Activated CD8-positive, alpha-beta memory T cell treated with anti-CD3 and anti-CD28 coated beads, Interleukin-2, amount 50 U/mL, for 48 hours (primary cell): ENCODE measurements around the gene IGSF5.

Experiments used
- DNase-seq: peaks from one replicate; pipeline ENCODE4 v3.0.0-alpha.2; 2020

Gene IGSF5

GRCh38 chr21:39837861-39838359 is 92.9 kb downstream of the IGSF5 start:
- no peak for DNase-seq

GRCh38 chr21:39840373-39841097 is 95.6 kb downstream of the IGSF5 start:
- no peak for DNase-seq

- DNase-seq: no peak
These were observed 97.9 kb downstream of the IGSF5 start for GRCh38 chr21:39842741-39843459.

- DNase-seq: no peak
These were observed 98.5 kb downstream of the IGSF5 start for GRCh38 chr21:39843483-39843882.

DNA sequence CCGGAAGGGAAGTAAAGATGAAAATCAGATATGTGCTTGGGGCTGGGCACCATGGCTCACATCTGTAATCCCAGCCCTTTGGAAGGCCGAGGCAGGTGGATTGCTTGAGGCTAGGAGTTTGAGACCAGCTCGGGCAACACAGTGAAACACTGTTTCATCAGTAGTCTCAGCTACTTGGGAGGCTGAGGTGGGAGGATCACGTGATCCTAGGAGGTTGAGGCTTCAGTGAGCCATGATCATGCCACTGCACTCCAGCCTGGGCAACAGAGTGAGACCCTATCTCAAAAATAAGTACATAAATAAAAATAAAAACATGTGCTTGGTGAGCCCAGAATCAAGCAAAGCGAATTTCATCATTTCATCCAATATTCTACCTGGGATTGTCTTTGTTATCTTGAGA is 98.9 kb downstream of the IGSF5 start:
- DNase-seq: no peak

- no peak for DNase-seq
These were observed 100.7 kb downstream of the IGSF5 start for GRCh38 chr21:39845571-39846130.

- DNase-seq: no peak
These were observed 102.9 kb downstream of the IGSF5 start for GRCh38 chr21:39847877-39848276.

GRCh38 chr21:39849014-39849655 is 104.2 kb downstream of the IGSF5 start:
- no peak for DNase-seq

- no peak for DNase-seq
These were observed 105.3 kb downstream of the IGSF5 start for GRCh38 chr21:39850333-39850732.

DNA sequence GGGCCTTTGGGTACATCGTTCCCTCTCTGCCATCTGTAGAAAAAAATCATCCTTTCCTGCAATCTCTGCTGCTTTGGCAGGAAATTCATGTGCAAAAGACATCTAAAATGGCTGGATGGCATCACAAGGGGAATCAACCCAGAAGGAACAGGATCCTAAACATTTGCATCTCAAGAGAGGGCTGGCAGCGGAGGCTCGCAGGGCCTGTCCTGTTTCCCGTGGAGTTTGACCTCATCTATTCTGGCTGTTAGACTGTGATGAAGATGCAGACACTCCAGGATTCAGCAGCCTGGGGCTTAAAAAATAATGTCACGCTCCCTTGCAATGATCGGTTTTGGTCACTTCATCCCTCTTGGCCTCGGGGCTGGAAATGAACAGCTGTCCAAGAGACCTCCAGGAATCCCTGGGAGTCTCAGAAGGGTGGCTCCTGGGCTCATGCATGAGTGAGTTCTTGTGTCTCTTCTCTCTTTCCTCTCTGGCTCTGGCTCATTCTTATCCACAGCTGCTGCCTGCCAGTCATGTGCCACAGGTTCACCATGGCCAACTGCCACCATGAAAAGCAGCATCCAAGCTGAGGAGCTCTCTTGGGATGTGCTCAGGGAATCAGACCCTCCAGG is 106.1 kb downstream of the IGSF5 start:
- DNase-seq: no peak
